CD4-positive, alpha-beta T cell (primary cell): Measurements from ENCODE around the gene NUDCD3. TPM values are rescaled to one million over a fixed set of nuclear protein-coding genes. Genes with fewer than 3 reads are reported as not detected.

ENCODE experiments used
- ATAC-seq: fragments of 200-7000 bp; cut with Tn5 transposase; one replicate; pipeline ENCODE4 v1.10.0; 2022; ENCODE audit warnings: mild to moderate bottlenecking; ENCODE audit not compliant: poor library complexity
- CTCF ChIA-PET: fragments of 350-600 bp; sonication (Branson Sonifier 250); formaldehyde crosslinking; loops from one replicate; lab custom pipeline; 2021; ENCODE audit warnings: antibody characterized with exemption, inconsistent platforms; lab: Charles Lee
- POLR2A ChIA-PET: fragments of 350-600 bp; sonication (Branson Sonifier 250); formaldehyde crosslinking; loops from one replicate; lab custom pipeline; 2021; ENCODE audit warnings: antibody characterized with exemption, inconsistent platforms; lab: Charles Lee
- DNase-seq, 14 experiments: peaks; one replicate each; pipeline ENCODE4 v3.0.0-alpha.2; 2013 to 2020; ENCODE audit warnings: mixed read lengths in 2 of 14
- H3K27ac ChIP-seq, 2 donors: one replicate each; pipeline versions ENCODE4 v1.5.1 to v1.7.0; 2013; ENCODE audit warnings: low read length in 2 of 2, low read depth in 1 of 2, mild to moderate bottlenecking in 1 of 2
- H3K27me3 ChIP-seq, 2 experiments: 1 replicate in 1 of 2; 2 replicates in 1 of 2; pipeline versions ENCODE4 v1.6.1 to v1.7.0; 2013; ENCODE audit warnings: low read length in 2 of 2, control low read depth in 1 of 2, mild to moderate bottlenecking in 1 of 2, moderate library complexity in 1 of 2; ENCODE audit not compliant: insufficient read depth in 2 of 2, control insufficient read depth in 1 of 2
- H3K36me3 ChIP-seq: one replicate; pipeline ENCODE4 v1.6.1; 2013; ENCODE audit warnings: low read length, control low read depth; ENCODE audit not compliant: insufficient read depth
- H3K4me1 ChIP-seq: one replicate; pipeline ENCODE4 v1.6.1; 2013; ENCODE audit warnings: low read length, control low read depth; ENCODE audit not compliant: insufficient read depth
- H3K4me3 ChIP-seq: one replicate; pipeline ENCODE4 v1.5.1; 2013; ENCODE audit warnings: mild to moderate bottlenecking, low read length, moderate library complexity
- H3K9me3 ChIP-seq, 2 experiments: 1 replicate in 1 of 2; 2 replicates in 1 of 2; pipeline versions ENCODE4 v1.6.1 to v1.7.0; 2013; ENCODE audit warnings: low read length in 2 of 2, mild to moderate bottlenecking in 2 of 2, control low read depth in 1 of 2, moderate library complexity in 1 of 2; ENCODE audit not compliant: control insufficient read depth in 1 of 2, insufficient read depth in 1 of 2
- H3K27ac Mint-ChIP-seq: one replicate; pipeline ENCODE4 v1.8.0; 2020; ENCODE audit warnings: mixed read lengths
- H3K27me3 Mint-ChIP-seq: one replicate; pipeline ENCODE4 v1.8.0; 2021; ENCODE audit warnings: mixed read lengths
- H3K36me3 Mint-ChIP-seq: one replicate; pipeline ENCODE4 v1.8.0; 2021; ENCODE audit warnings: low read depth, mixed read lengths
- H3K4me1 Mint-ChIP-seq: one replicate; pipeline ENCODE4 v1.8.0; 2021; ENCODE audit warnings: low read depth, mixed read lengths
- H3K4me3 Mint-ChIP-seq: one replicate; pipeline ENCODE4 v1.8.0; 2020; ENCODE audit warnings: mild to moderate bottlenecking, mixed read lengths
- H3K9me3 Mint-ChIP-seq: one replicate; pipeline ENCODE4 v1.8.0; 2020; ENCODE audit warnings: mixed read lengths
- CTCF ChIP-seq: fragments of 200-600 bp; IDR thresholded peaks from one replicate; pipeline ENCODE4 v1.8.0; 2022; ENCODE audit warnings: antibody characterized with exemption, mild to moderate bottlenecking
- intact Hi-C, 2 experiments: fragments of 100-400 bp; cut with DNase I in 1 of 2; cut with micrococcal nuclease in 1 of 2; formaldehyde crosslinking; loops; one replicate each; pipeline versions ENCODE4 v1.15.1 to v1.9.0; 2023 to 2025; cut with DNase I, micrococcal nuclease
- total RNA-seq, 174 experiments: library from RNA in 2 of 174; stranded (reverse) in 2 of 174; gene quantifications; one replicate each; pipeline ENCODE4 v1.2.3 and lab custom pipeline; 2021 to 2026

The NUDCD3 gene
- total RNA-seq, 2 experiments from 2014 or later: 56.6 to 60.6 TPM

GRCh38 chr7:44377134-44377463 is 113.4 kb downstream of the NUDCD3 start:
- Mint-ChIP-seq H3K4me3 (no peak overlapping the region), H3K36me3 (peaks cover 5% of the 10 kb centered on the region), H3K9me3 (no peaks in the 10 kb centered on the region), H3K4me1 (no peaks in the 10 kb centered on the region), H3K27me3 (peaks cover 5% of the 10 kb centered on the region), H3K27ac (no peak overlapping the region)
- ChIA-PET POLR2A (no interaction called here), CTCF (no interaction called here)
- Histone ChIP-seq H3K9me3 (no peaks in the 10 kb centered on the region), H3K4me1 (no peaks in the 10 kb centered on the region), H3K27ac (no peak overlapping the region), H3K4me3 (no peak overlapping the region), H3K27me3 (no peaks in the 10 kb centered on the region), H3K36me3 (no peaks in the 10 kb centered on the region)
- ATAC-seq (no peak), DNase-seq (no peak)
- TF ChIP-seq CTCF: no peak
- intact Hi-C loops: no loop called here

- Histone ChIP-seq H3K9me3 (no peaks in the 10 kb centered on the region), H3K4me3 (no peak overlapping the region), H3K36me3 (no peaks in the 10 kb centered on the region), H3K4me1 (no peaks in the 10 kb centered on the region), H3K27me3 (no peaks in the 10 kb centered on the region), H3K27ac (no peak overlapping the region)
- intact Hi-C loops: no loop called here
- H3K4me1 Mint-ChIP-seq: no peaks in the 10 kb centered on the region
- ATAC-seq (no peak), DNase-seq (no peak)
- H3K9me3 Mint-ChIP-seq: no peaks in the 10 kb centered on the region
- H3K36me3 Mint-ChIP-seq: peaks cover 2% of the 10 kb centered on the region
- H3K4me3 Mint-ChIP-seq: no peak overlapping the region
- CTCF ChIA-PET: no interaction called here
- POLR2A ChIA-PET: no interaction called here
- no peak for TF ChIP-seq CTCF
- no peak overlapping the region for H3K27ac Mint-ChIP-seq
- H3K27me3 Mint-ChIP-seq: peaks cover 5% of the 10 kb centered on the region
These were observed 113.9 kb downstream of the NUDCD3 start for GRCh38 chr7:44376429-44377133.

- no peak overlapping the region for H3K27ac ChIP-seq
- Mint-ChIP-seq H3K4me3 (no peak overlapping the region), H3K9me3 (no peaks in the 10 kb centered on the region), H3K4me1 (no peaks in the 10 kb centered on the region), H3K27me3 (peaks cover 5% of the 10 kb centered on the region), H3K36me3 (no peaks in the 10 kb centered on the region), H3K27ac (no peak overlapping the region)
- no peaks in the 10 kb centered on the region for H3K36me3 ChIP-seq
- no peaks in the 10 kb centered on the region for H3K4me1 ChIP-seq
- intact Hi-C loops: no loop called here
- no peak for ATAC-seq
- POLR2A ChIA-PET: no interaction called here
- no peaks in the 10 kb centered on the region for H3K9me3 ChIP-seq
- TF ChIP-seq CTCF: no peak
- DNase-seq: no peak
- H3K27me3 ChIP-seq: no peaks in the 10 kb centered on the region
- CTCF ChIA-PET: no interaction called here
- H3K4me3 ChIP-seq: no peak overlapping the region
These were observed 114.5 kb downstream of the NUDCD3 start for GRCh38 chr7:44375926-44376342.
